ENCODE measurements around the gene CMKLR1. TPM values are rescaled to one million over a fixed set of nuclear protein-coding genes. Genes with fewer than 3 reads are reported as not detected.

Gene CMKLR1
- polyA plus RNA-seq, 1 experiment, result 0.10 TPM

DNA sequence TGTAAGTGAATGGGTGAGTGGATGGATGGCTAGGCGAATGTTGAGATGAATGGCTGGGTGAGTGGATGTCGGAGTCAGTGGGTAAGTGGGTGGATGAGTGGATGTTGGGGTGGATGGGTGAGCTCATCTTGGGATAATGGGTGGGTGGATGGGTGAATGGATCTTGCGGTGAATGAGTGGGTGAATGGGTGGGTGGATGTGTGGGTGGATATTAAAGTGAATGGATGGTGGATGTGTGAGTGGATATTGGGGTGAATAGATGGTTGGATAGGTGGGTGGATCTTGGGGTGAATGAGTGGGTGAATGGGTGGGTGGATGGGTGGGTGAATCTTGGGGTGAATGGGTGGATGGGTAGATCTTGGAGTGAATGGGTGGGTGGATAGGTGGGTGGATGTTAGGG, 51.9 kb downstream of the CMKLR1 start:
- DNase-seq (ENCODE audit: low read depth), result no peak
- POLR2A ChIA-PET, result no interaction called here
- H3K36me3 ChIP-seq (ENCODE audit: control insufficient read depth, insufficient read depth, low read length), result no peaks in the 10 kb centered on the region
- H3K4me3 ChIP-seq (ENCODE audit: low read depth, low read length), result no peak overlapping the region
- CTCF ChIA-PET, result no interaction called here
- no peaks in the 10 kb centered on the region for H3K27me3 ChIP-seq (ENCODE audit: control insufficient read depth, insufficient read depth, low read length)
- TF ChIP-seq, protein P1, sequence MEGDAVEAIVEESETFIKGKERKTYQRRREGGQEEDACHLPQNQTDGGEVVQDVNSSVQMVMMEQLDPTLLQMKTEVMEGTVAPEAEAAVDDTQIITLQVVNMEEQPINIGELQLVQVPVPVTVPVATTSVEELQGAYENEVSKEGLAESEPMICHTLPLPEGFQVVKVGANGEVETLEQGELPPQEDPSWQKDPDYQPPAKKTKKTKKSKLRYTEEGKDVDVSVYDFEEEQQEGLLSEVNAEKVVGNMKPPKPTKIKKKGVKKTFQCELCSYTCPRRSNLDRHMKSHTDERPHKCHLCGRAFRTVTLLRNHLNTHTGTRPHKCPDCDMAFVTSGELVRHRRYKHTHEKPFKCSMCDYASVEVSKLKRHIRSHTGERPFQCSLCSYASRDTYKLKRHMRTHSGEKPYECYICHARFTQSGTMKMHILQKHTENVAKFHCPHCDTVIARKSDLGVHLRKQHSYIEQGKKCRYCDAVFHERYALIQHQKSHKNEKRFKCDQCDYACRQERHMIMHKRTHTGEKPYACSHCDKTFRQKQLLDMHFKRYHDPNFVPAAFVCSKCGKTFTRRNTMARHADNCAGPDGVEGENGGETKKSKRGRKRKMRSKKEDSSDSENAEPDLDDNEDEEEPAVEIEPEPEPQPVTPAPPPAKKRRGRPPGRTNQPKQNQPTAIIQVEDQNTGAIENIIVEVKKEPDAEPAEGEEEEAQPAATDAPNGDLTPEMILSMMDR (IDR thresholded peaks at IDR 0.05; ENCODE audit: insufficient read depth, low read depth, low read length), result no peak

DNA sequence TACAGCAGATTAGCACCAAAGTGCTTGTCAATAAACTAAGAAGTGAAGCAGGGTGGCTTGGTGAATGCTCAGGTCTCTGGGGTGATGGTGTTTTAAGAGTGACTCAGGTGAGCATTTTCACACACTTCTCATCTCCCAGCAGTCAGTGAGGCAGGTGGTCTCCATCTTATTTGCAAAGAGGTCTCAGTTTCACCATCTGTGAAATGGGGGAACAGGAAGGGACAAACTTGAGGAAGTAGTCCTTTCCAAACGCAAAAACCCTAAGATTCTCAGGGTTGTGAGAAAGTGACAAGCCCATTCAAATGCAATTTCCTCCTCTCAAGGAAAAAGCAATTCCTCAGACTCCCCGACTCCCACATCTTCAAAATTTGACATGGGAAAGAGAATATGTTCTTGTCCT, 54.1 kb downstream of the CMKLR1 start:
- no peak for DNase-seq (ENCODE audit: low read depth)
- Histone ChIP-seq H3K4me3 (ENCODE audit: low read depth, low read length) (no peak overlapping the region), H3K27me3 (ENCODE audit: control insufficient read depth, insufficient read depth, low read length) (no peaks in the 10 kb centered on the region), H3K36me3 (ENCODE audit: control insufficient read depth, insufficient read depth, low read length) (no peaks in the 10 kb centered on the region)
- TF ChIP-seq, protein P1 (IDR thresholded peaks at IDR 0.05; ENCODE audit: insufficient read depth, low read depth, low read length), result no peak
- POLR2A ChIA-PET, result no interaction called here
- CTCF ChIA-PET, result no interaction called here

DNA sequence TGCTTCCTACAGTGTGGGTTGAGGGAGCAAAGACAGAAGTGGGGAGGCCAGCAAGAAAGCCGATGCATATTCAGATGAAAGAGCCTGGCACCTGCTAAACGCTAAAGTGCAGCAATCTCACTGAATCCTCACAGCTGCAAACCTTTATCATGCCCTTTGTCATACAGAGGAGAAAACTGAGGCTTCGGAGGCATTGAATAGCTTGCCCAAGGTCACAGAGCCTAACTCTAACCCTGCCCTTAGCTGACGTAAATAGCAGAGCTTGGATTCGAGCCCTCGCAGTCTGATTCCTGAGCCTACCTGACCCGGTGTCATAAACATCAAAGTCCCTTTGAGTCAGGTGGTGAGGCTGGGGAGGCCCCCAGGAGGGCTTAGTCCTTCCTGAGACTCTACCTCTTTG, 54.9 kb downstream of the CMKLR1 start:
- ChIA-PET POLR2A (no interaction called here), CTCF (no interaction called here)
- TF ChIP-seq, protein P1 (IDR thresholded peaks at IDR 0.05; ENCODE audit: insufficient read depth, low read depth, low read length), result no peak
- no peaks in the 10 kb centered on the region for H3K36me3 ChIP-seq (ENCODE audit: control insufficient read depth, insufficient read depth, low read length)
- no peak overlapping the region for H3K4me3 ChIP-seq (ENCODE audit: low read depth, low read length)
- DNase-seq (ENCODE audit: low read depth), result no peak
- no peaks in the 10 kb centered on the region for H3K27me3 ChIP-seq (ENCODE audit: control insufficient read depth, insufficient read depth, low read length)

DNA sequence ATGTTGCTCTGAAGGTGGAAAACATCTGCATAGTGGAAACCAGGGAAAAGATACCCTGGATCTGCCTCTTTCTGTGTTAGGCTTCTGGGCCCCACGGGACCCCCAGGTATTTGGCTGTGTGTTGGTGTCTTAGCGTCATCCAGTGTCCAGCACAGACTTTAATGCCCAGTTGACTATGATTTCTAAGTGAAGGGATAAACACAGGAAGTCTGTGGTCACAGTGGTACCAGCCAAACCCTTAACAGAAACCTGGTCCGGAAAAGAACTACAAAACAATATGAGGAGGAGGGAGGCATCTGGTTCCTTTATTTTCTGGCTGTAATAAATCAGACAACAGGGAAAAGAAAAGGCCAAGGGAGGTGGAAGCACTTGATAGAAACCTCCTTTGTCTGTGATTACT, 56.4 kb downstream of the CMKLR1 start:
- Histone ChIP-seq H3K4me3 (ENCODE audit: low read depth, low read length) (no peak overlapping the region), H3K36me3 (ENCODE audit: control insufficient read depth, insufficient read depth, low read length) (no peaks in the 10 kb centered on the region), H3K27me3 (ENCODE audit: control insufficient read depth, insufficient read depth, low read length) (no peaks in the 10 kb centered on the region)
- TF ChIP-seq, protein P1 (IDR thresholded peaks at IDR 0.05; ENCODE audit: insufficient read depth, low read depth, low read length), result no peak
- ChIA-PET CTCF (no interaction called here), POLR2A (no interaction called here)
- DNase-seq (ENCODE audit: low read depth), result no peak

DNA sequence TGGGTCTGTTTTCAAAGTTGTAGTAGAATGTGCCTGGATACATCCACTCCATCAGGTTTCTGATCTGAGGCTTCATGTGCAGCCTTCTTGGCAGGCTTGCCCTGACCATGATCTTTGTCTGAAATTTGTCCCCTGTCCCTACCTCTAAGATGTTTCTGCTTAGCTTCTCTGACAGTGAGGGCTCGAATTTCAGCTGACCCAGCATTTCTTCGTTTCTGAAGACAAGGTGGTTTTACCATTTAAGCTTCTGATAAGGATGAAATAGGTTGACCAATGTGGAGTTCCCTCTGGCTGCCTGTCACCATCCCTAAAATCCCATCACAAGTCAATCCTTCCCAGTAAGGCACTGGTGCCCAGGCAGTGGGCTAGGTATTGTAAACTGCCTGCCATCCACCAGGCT, 57.0 kb downstream of the CMKLR1 start:
- DNase-seq (ENCODE audit: low read depth), result no peak
- no peaks in the 10 kb centered on the region for H3K27me3 ChIP-seq (ENCODE audit: control insufficient read depth, insufficient read depth, low read length)
- CTCF ChIA-PET, result no interaction called here
- TF ChIP-seq, protein P1 (IDR thresholded peaks at IDR 0.05; ENCODE audit: insufficient read depth, low read depth, low read length), result no peak
- POLR2A ChIA-PET, result no interaction called here
- H3K36me3 ChIP-seq (ENCODE audit: control insufficient read depth, insufficient read depth, low read length), result no peaks in the 10 kb centered on the region
- H3K4me3 ChIP-seq (ENCODE audit: low read depth, low read length), result no peak overlapping the region
